Neural cell (in vitro differentiated cells): ENCODE results near the gene HTR1E.

Source experiments
- EP300 ChIP-seq: fragments of 450-650 bp; conservative IDR thresholded peaks from 2 replicates; pipeline ENCODE4 v1.6.1; 2014; ENCODE audit warnings: antibody characterized with exemption, mild to moderate bottlenecking, moderate library complexity; ENCODE audit not compliant: poor library complexity, severe bottlenecking
- EZH2 ChIP-seq: fragments of 200-600, 300-800 bp; shearing (Covaris generic), sonication (generic); IDR thresholded peaks from 2 replicates; pipeline ENCODE4 v1.6.1; 2014; ENCODE audit warnings: antibody characterized with exemption, low read length, borderline replicate concordance, mild to moderate bottlenecking; ENCODE audit not compliant: insufficient read depth, poor library complexity, severe bottlenecking
- MXI1 ChIP-seq: fragments of 450-650 bp; conservative IDR thresholded peaks from 2 replicates; pipeline ENCODE4 v1.6.1; 2014; ENCODE audit warnings: antibody characterized with exemption, mild to moderate bottlenecking; ENCODE audit not compliant: poor library complexity, severe bottlenecking
- POLR2AphosphoS5 ChIP-seq: IDR thresholded peaks from 2 replicates; pipeline ENCODE4 v1.6.1; 2012
- REST ChIP-seq: IDR thresholded peaks from 2 replicates; pipeline ENCODE4 v1.6.1; 2012; ENCODE audit warnings: borderline replicate concordance
- TAF1 ChIP-seq: IDR thresholded peaks from 2 replicates; pipeline ENCODE4 v1.6.1; 2012; ENCODE audit warnings: low read depth
- TF ChIP-seq, protein P1 (sequence below): fragments of 450-650 bp; IDR thresholded peaks from 2 replicates; pipeline ENCODE4 v1.5.1; 2014; ENCODE audit warnings: antibody characterized with exemption, mild to moderate bottlenecking, moderate library complexity; ENCODE audit not compliant: poor library complexity, severe bottlenecking

- TF ChIP-seq, protein P1, sequence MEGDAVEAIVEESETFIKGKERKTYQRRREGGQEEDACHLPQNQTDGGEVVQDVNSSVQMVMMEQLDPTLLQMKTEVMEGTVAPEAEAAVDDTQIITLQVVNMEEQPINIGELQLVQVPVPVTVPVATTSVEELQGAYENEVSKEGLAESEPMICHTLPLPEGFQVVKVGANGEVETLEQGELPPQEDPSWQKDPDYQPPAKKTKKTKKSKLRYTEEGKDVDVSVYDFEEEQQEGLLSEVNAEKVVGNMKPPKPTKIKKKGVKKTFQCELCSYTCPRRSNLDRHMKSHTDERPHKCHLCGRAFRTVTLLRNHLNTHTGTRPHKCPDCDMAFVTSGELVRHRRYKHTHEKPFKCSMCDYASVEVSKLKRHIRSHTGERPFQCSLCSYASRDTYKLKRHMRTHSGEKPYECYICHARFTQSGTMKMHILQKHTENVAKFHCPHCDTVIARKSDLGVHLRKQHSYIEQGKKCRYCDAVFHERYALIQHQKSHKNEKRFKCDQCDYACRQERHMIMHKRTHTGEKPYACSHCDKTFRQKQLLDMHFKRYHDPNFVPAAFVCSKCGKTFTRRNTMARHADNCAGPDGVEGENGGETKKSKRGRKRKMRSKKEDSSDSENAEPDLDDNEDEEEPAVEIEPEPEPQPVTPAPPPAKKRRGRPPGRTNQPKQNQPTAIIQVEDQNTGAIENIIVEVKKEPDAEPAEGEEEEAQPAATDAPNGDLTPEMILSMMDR: no peak
- TF ChIP-seq POLR2AphosphoS5 (no peak), EP300 (no peak), MXI1 (no peak), REST (no peak), TAF1 (no peak), EZH2 (no peak)
These were observed 4.1 kb downstream of the HTR1E start for GRCh38 chr6:86941461-86941860.
